HEK293T (cell line): Measurements from ENCODE around the gene DSP.

Experiments used
- CTCF ChIA-PET: fragments of 350-600 bp; formaldehyde crosslinking; extraction: SDS; loops from one replicate; lab custom pipeline; 2021; ENCODE audit warnings: antibody characterized with exemption, inconsistent platforms; lab: Yijun Ruan, JAX
- POLR2A ChIA-PET: fragments of 350-600 bp; formaldehyde crosslinking; extraction: SDS; loops from one replicate; lab custom pipeline; 2020; ENCODE audit warnings: antibody characterized with exemption, inconsistent platforms; lab: Yijun Ruan, JAX
- DNase-seq: peaks from one replicate; pipeline ENCODE4 v3.0.0; 2012; ENCODE audit warnings: mixed read lengths; ENCODE audit errors: extremely low spot score
- ARNT ChIP-seq: fragments of 450-650 bp; IDR thresholded peaks from 2 replicates; pipeline ENCODE4 v1.6.1; 2017; ENCODE audit warnings: mild to moderate bottlenecking
- BHLHE40 ChIP-seq: fragments of 450-650 bp; IDR thresholded peaks from 2 replicates; pipeline ENCODE4 v1.6.1; 2016; ENCODE audit warnings: mild to moderate bottlenecking, moderate library complexity, borderline replicate concordance
- CTBP1 ChIP-seq: fragments of 450-650 bp; IDR thresholded peaks from 2 replicates; pipeline ENCODE4 v1.6.1; 2016; ENCODE audit warnings: borderline replicate concordance
- ELF4 ChIP-seq: fragments of 450-650 bp; IDR thresholded peaks from 2 replicates; pipeline ENCODE4 v1.6.1; 2017; ENCODE audit warnings: antibody characterized with exemption
- FOXA1 ChIP-seq: fragments of 450-650 bp; IDR thresholded peaks from 2 replicates; pipeline ENCODE4 v1.6.1; 2016; ENCODE audit warnings: mild to moderate bottlenecking
- FOXK2 ChIP-seq: fragments of 450-650 bp; IDR thresholded peaks from 2 replicates; pipeline ENCODE4 v1.6.1; 2016; ENCODE audit warnings: mild to moderate bottlenecking
- FOXM1 ChIP-seq: fragments of 450-650 bp; IDR thresholded peaks from 2 replicates; pipeline ENCODE4 v1.6.1; 2017; ENCODE audit warnings: mild to moderate bottlenecking, borderline replicate concordance
- HDGF ChIP-seq: fragments of 450-650 bp; IDR thresholded peaks from 2 replicates; pipeline ENCODE4 v1.6.1; 2017; ENCODE audit warnings: antibody characterized with exemption, borderline replicate concordance
- L3MBTL2 ChIP-seq: fragments of 450-650 bp; conservative IDR thresholded peaks from 2 replicates; pipeline ENCODE4 v1.6.1; 2016; ENCODE audit warnings: mild to moderate bottlenecking
- LEF1 ChIP-seq: fragments of 450-650 bp; IDR thresholded peaks from 2 replicates; pipeline ENCODE4 v1.6.1; 2017; ENCODE audit warnings: mild to moderate bottlenecking, borderline replicate concordance
- NFRKB ChIP-seq: fragments of 450-650 bp; IDR thresholded peaks from 2 replicates; pipeline ENCODE4 v1.6.1; 2016; ENCODE audit warnings: mild to moderate bottlenecking, moderate library complexity
- PKNOX1 ChIP-seq: fragments of 450-650 bp; IDR thresholded peaks from 2 replicates; pipeline ENCODE4 v1.6.1; 2016
- SP1 ChIP-seq: fragments of 450-650 bp; IDR thresholded peaks from 2 replicates; pipeline ENCODE4 v1.6.1; 2017
- SUZ12 ChIP-seq: fragments of 450-650 bp; IDR thresholded peaks from 2 replicates; pipeline ENCODE4 v1.6.1; 2016; ENCODE audit warnings: mild to moderate bottlenecking
- TARDBP ChIP-seq: fragments of 450-650 bp; IDR thresholded peaks from 2 replicates; pipeline ENCODE4 v1.6.1; 2016
- ZNF384 ChIP-seq: fragments of 450-650 bp; IDR thresholded peaks from 2 replicates; pipeline ENCODE4 v1.6.1; 2016

Gene DSP

GRCh38 chr6:7502743-7503142, 38.7 kb upstream of the DSP start:
- CTCF ChIA-PET, result no interaction called here
- POLR2A ChIA-PET, result no interaction called here
- TF ChIP-seq ARNT, result no peak
- no peak for TF ChIP-seq NFRKB
- TF ChIP-seq L3MBTL2, result no peak
- no peak for TF ChIP-seq BHLHE40
- TF ChIP-seq SUZ12, result no peak
- no peak for TF ChIP-seq PKNOX1
- DNase-seq, result no peak

DNA sequence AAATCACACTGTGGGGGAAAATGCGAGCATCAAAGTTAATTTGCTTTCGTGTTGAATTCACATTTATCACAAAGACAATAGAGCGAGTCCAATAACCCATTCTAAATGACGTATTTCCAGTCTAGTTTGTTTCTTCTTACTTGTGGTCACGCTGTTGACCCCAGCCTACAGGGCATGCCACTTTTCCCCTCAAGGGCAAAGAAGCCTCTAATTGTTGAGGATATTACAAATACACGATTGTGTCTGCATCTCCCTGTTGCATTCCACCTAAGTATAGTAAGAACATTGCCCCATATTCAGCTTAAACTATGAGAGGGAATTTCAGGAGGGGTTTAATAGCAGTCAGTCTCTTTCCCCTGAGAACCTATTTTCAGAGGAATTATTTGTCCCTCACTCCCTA, 37.4 kb upstream of the DSP start:
- DNase-seq, result no peak
- ChIA-PET CTCF (no interaction called here), POLR2A (no interaction called here)
- no peak for TF ChIP-seq FOXA1
- TF ChIP-seq HDGF, result no peak
- TF ChIP-seq TARDBP, result no peak
- TF ChIP-seq BHLHE40, result no peak
- no peak for TF ChIP-seq NFRKB
- no peak for TF ChIP-seq ARNT
- no peak for TF ChIP-seq L3MBTL2
- no peak for TF ChIP-seq LEF1
- no peak for TF ChIP-seq ELF4
- no peak for TF ChIP-seq ZNF384
- TF ChIP-seq FOXM1, result no peak
- no peak for TF ChIP-seq FOXK2
- TF ChIP-seq SUZ12, result no peak
- no peak for TF ChIP-seq SP1
- no peak for TF ChIP-seq PKNOX1
- no peak for TF ChIP-seq CTBP1

GRCh38 chr6:7505189-7505699, 36.2 kb upstream of the DSP start:
- ChIA-PET CTCF (interaction anchor here (0.7 kb wide), 1 partner anchor 111 kb away, joined by 10 read pairs; no protein-coding TSS in a partner anchor), POLR2A (interaction anchor here (0.6 kb wide), 1 partner anchor 36 kb away, joined by 3 read pairs; the partner anchor contains the start of gene DSP)
- DNase-seq, result peak; percentile 21
- TF ChIP-seq L3MBTL2 (no peak), ZNF384 (no peak), ELF4 (no peak), TARDBP (no peak), FOXA1 (no peak)

- TF ChIP-seq NFRKB (no peak), PKNOX1 (no peak), ELF4 (no peak), FOXK2 (no peak), ZNF384 (no peak), SP1 (no peak), CTBP1 (no peak), L3MBTL2 (no peak), HDGF (no peak), TARDBP (no peak), BHLHE40 (no peak), ARNT (no peak)
- CTCF ChIA-PET, result no interaction called here
- DNase-seq, result no peak
- POLR2A ChIA-PET, result interaction anchor here (1.6 kb wide), 1 partner anchor 73 kb away, joined by 3 read pairs; no protein-coding TSS in a partner anchor
Measured at GRCh38 chr6:7507600-7507999, 33.9 kb upstream of the DSP start.

DNA sequence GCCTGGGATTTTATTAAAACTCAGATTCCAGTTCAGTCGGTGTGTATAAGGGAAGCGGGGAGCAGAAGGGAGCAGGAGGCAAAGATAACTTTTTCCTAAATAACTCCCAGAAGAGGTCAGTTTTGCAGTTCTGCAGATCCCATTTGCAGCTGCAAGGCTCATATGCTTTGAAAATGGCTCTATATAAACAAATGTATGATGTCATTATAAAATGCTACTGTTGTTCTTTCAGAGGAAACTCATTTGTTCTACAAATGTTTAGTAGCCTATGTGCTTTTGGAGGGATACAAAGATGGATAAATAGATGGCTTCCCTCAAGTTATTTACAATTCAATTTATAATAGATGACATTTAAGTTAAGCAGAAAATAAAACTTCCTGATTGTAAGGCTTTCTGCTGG, 29.2 kb upstream of the DSP start:
- ChIA-PET POLR2A (no interaction called here), CTCF (no interaction called here)
- DNase-seq, result no peak
- no peak for TF ChIP-seq CTBP1
- no peak for TF ChIP-seq LEF1
- no peak for TF ChIP-seq ZNF384
- TF ChIP-seq L3MBTL2, result no peak
- TF ChIP-seq BHLHE40, result no peak
- no peak for TF ChIP-seq PKNOX1
- no peak for TF ChIP-seq SP1
- TF ChIP-seq ARNT, result no peak
- TF ChIP-seq SUZ12, result no peak
- TF ChIP-seq TARDBP, result no peak
- no peak for TF ChIP-seq FOXK2
- no peak for TF ChIP-seq FOXA1
- no peak for TF ChIP-seq FOXM1
- no peak for TF ChIP-seq NFRKB
- TF ChIP-seq HDGF, result no peak
- TF ChIP-seq ELF4, result no peak

GRCh38 chr6:7513529-7513928, 27.9 kb upstream of the DSP start:
- TF ChIP-seq ZNF384, result no peak
- no peak for TF ChIP-seq L3MBTL2
- TF ChIP-seq ARNT, result no peak
- no peak for TF ChIP-seq SP1
- no peak for TF ChIP-seq ELF4
- TF ChIP-seq TARDBP, result no peak
- no peak for TF ChIP-seq LEF1
- TF ChIP-seq SUZ12, result no peak
- TF ChIP-seq HDGF, result no peak
- no peak for TF ChIP-seq CTBP1
- TF ChIP-seq BHLHE40, result no peak
- no peak for TF ChIP-seq NFRKB
- TF ChIP-seq FOXM1, result no peak
- no peak for TF ChIP-seq PKNOX1
- no peak for TF ChIP-seq FOXK2
- no peak for TF ChIP-seq FOXA1
- ChIA-PET CTCF (no interaction called here), POLR2A (interaction anchor here (0.6 kb wide), 1 partner anchor 251 kb away, joined by 3 read pairs; no protein-coding TSS in a partner anchor)
- DNase-seq, result no peak
